Ascending aorta (tissue), 2 donors: Measurements from ENCODE around the gene PRKAG2. TPM values are rescaled to one million over a fixed set of nuclear protein-coding genes. Genes with fewer than 3 reads are reported as not detected.

Source experiments
- DNase-seq, 2 donors: peaks; one replicate each; pipeline ENCODE4 v3.0.0-alpha.2; 2019; ENCODE audit warnings: low spot score in 2 of 2
- H3K27ac ChIP-seq, 2 donors: fragments of 200-600 bp; sonication (generic); one replicate each; pipeline ENCODE4 v1.5.1; 2016 to 2017; ENCODE audit warnings: mild to moderate bottlenecking in 1 of 2
- H3K27me3 ChIP-seq: fragments of 200-600 bp; sonication (generic); one replicate; pipeline ENCODE4 v1.5.1; 2017
- H3K36me3 ChIP-seq, 2 donors: fragments of 200-600 bp; sonication (generic); one replicate each; pipeline ENCODE4 v1.5.1; 2016
- H3K4me1 ChIP-seq, 2 donors: fragments of 200-600 bp; sonication (generic); one replicate each; pipeline ENCODE4 v1.5.1; 2016 to 2017; ENCODE audit warnings: mild to moderate bottlenecking in 1 of 2
- H3K4me3 ChIP-seq, 2 donors: fragments of 200-600 bp; sonication (generic); one replicate each; pipeline ENCODE4 v1.5.1; 2016 to 2017; ENCODE audit warnings: mild to moderate bottlenecking in 1 of 2
- H3K9me3 ChIP-seq, 2 donors: fragments of 200-600 bp; sonication (generic); one replicate each; pipeline ENCODE4 v1.5.1; 2016
- intact Hi-C: fragments of 100-400 bp; cut with DNase I; formaldehyde crosslinking; loops from one replicate; pipeline ENCODE4 v1.15.1; 2023
- total RNA-seq: library from RNA; depleted of rRNA; stranded (reverse); fragments of >200 nt; gene quantifications from one replicate; pipeline ENCODE4 v1.1.0, GENCODE V29; 2016
- TF ChIP-seq, protein P1 (sequence below), 3 experiments: fragments of 200-600 bp in 2 of 3; fragments of 450-650 bp in 1 of 3; sonication (generic) in 2 of 3; IDR thresholded peaks; one replicate each; pipeline ENCODE4 v1.5.1; 2016 to 2019; ENCODE audit warnings: antibody characterized with exemption in 3 of 3, mild to moderate bottlenecking in 1 of 3, moderate library complexity in 1 of 3

Gene PRKAG2
- total RNA-seq, 1 donor from 2014 or later = 26.7 TPM

DNA sequence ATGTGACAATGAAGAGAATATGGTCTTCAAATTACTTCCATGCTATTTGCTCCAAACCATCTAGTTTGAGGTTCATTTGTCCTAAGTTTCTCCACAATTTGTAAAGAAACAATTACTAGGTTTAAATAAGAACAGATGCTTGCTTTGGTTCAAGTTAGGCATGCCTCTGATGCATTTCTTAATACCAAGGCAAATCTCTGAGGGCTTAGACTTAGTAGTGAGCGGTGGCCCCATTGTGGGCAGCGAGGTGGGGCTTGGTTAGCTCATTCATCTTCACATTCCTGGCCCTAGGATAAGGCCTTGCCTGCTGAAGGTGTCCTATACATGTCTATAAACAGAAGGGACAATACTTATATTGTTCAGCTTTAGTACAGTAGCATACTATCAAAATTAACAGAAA is 304.8 kb downstream of the PRKAG2 start:
- intact Hi-C loops = loop anchor here (5.0 kb wide), 2 partner anchors 60 to 135 kb away; no protein-coding TSS in a partner anchor
- H3K4me1 ChIP-seq = no peaks in the 10 kb centered on the region
- no peaks in the 10 kb centered on the region for H3K27me3 ChIP-seq
- peaks cover 18 to 23% of the 10 kb centered on the region in 2 donors for H3K36me3 ChIP-seq
- no peak overlapping the region for H3K27ac ChIP-seq
- no peaks in the 10 kb centered on the region for H3K9me3 ChIP-seq
- TF ChIP-seq, protein P1, sequence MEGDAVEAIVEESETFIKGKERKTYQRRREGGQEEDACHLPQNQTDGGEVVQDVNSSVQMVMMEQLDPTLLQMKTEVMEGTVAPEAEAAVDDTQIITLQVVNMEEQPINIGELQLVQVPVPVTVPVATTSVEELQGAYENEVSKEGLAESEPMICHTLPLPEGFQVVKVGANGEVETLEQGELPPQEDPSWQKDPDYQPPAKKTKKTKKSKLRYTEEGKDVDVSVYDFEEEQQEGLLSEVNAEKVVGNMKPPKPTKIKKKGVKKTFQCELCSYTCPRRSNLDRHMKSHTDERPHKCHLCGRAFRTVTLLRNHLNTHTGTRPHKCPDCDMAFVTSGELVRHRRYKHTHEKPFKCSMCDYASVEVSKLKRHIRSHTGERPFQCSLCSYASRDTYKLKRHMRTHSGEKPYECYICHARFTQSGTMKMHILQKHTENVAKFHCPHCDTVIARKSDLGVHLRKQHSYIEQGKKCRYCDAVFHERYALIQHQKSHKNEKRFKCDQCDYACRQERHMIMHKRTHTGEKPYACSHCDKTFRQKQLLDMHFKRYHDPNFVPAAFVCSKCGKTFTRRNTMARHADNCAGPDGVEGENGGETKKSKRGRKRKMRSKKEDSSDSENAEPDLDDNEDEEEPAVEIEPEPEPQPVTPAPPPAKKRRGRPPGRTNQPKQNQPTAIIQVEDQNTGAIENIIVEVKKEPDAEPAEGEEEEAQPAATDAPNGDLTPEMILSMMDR (IDR thresholded peaks at IDR 0.05) = no peak
- no peak overlapping the region for H3K4me3 ChIP-seq
- no peak for DNase-seq

DNA sequence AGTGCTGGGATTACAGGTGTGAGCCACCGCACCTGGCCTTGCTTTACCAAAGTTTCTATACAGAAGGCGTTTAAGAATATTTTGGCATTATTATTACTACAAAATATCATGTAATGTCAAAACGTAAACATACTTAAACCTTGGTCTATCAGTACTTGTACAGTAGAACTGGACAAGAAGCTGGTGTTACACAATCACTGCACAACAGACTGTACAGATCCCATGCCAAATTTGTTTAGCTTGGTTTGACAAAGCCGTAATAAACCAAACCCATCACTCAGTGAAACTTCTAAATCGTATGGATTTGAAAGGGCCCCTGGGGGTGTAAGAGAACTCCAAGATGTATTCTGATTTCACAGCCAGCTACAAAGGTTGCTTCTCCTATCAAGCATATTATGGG is 305.4 kb downstream of the PRKAG2 start:
- no peak for DNase-seq
- peaks cover 18 to 23% of the 10 kb centered on the region in 2 donors for H3K36me3 ChIP-seq
- no peaks in the 10 kb centered on the region for H3K27me3 ChIP-seq
- H3K4me3 ChIP-seq = no peak overlapping the region
- TF ChIP-seq, protein P1 (IDR thresholded peaks at IDR 0.05) = no peak
- no peaks in the 10 kb centered on the region for H3K4me1 ChIP-seq
- no peaks in the 10 kb centered on the region for H3K9me3 ChIP-seq
- intact Hi-C loops = loop anchor here (5.0 kb wide), 2 partner anchors 61 to 136 kb away; no protein-coding TSS in a partner anchor
- no peak overlapping the region for H3K27ac ChIP-seq

DNA sequence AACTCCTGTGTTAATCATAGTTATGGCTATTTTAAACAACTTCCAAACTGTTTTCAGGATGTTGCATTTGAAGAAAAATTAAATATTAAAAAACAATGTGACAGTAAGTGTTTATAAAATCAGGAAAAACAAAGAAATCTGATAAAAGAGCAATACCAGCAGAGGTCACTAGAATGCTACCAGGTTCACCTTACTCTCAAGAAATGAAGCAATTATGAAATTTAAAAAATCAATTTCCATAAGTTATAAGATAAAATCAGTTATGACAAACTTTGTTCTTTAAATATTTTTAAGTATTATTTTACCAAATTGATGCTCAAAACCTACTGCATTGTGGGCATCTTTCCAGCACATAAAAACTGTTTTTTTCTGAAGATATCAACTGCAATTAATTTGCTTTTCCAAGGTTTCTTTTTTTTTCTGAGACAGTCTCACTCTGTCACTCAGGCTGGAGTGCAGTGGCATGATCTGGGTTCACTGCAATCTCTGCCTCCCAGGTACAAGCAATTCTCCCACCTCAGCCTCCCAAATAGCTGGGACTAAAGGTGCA is 306.5 kb downstream of the PRKAG2 start:
- intact Hi-C loops = loop anchor here (1.0 to 5.0 kb wide), 3 partner anchors 62 to 189 kb away; no protein-coding TSS in a partner anchor
- Histone ChIP-seq H3K9me3 (no peaks in the 10 kb centered on the region), H3K27me3 (no peaks in the 10 kb centered on the region), H3K4me1 (no peaks in the 10 kb centered on the region), H3K36me3 (peaks cover 16 to 20% of the 10 kb centered on the region in 2 donors), H3K4me3 (no peak overlapping the region), H3K27ac (no peak overlapping the region)
- DNase-seq = no peak
- TF ChIP-seq, protein P1 (IDR thresholded peaks at IDR 0.05) = peak; percentile 29 to 47 (median 30)

DNA sequence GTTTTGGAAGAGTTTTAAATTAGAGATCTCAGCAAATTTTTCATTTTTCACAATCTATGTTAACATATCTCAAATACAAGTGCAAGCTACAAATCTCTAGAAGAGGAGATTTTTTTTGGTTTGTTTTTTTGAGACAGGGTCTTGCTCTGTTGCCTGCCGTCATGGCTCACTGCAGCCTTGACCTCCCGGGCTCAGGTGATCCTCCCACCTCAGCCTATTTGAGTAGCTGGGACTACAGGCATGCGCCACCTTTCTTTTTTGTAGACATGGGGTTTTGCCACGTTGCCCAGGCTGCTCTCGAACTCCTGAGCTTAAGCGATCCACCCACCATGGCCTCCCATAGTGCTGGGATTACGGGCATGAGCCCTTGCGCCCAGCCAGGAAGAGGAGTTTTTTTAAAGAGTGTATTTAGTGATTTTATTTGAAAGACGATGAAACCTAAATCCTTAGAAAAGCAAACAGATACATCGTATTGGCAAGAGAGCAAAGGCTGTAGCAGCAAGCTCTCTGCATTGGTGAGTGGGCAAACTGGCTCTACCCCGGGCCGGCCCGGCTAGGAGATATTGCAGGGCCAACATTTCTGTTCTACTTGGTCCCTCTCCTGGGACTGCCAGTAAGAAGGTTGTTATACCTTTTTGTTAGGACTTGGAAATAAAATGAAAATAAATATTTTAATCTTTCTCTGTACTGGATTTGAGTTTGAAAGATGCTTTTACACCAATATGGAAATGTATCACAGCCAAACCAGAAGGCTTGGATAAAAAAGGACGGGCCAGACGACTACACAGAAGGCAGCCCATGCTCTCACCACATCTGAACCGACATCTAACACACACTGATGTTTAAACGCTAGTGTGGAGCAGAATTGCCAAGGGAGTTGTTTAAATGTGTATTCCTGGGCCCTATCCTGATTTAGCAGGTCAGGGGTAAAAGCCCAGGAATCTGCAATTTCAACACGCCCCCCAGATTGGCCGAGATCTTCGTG is 307.7 kb downstream of the PRKAG2 start:
- H3K4me1 ChIP-seq = no peaks in the 10 kb centered on the region
- no peak for DNase-seq
- no peaks in the 10 kb centered on the region for H3K27me3 ChIP-seq
- H3K4me3 ChIP-seq = no peak overlapping the region
- H3K27ac ChIP-seq = no peak overlapping the region
- no peaks in the 10 kb centered on the region for H3K9me3 ChIP-seq
- TF ChIP-seq, protein P1 (IDR thresholded peaks at IDR 0.05) = no peak
- intact Hi-C loops = no loop called here
- H3K36me3 ChIP-seq = peaks cover 23 to 24% of the 10 kb centered on the region in 2 donors

DNA sequence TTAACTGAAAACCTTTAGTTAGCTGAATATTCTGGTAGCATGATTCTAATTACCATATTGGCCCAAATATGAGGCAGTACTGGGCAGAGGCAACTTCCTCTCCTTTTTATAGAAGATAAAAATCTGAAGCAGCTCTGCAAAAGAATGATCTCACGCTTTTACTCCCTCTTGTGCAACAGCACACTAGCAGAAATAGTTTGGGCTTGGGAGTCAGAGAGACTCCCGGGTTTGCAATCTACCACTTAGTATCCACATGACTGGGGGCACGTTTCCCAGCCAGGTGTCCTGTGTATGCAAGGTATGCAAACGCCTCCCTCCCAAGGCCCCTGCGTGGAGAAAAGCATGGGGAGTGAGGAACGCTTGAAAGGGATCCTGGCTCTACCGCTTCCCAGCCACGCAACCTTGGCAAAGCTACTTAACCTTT is 310.0 kb downstream of the PRKAG2 start:
- Histone ChIP-seq H3K4me3 (no peak overlapping the region), H3K4me1 (no peaks in the 10 kb centered on the region), H3K27ac (peak overlapping the region; percentile 31 to 45), H3K36me3 (peaks cover 34 to 36% of the 10 kb centered on the region in 2 donors), H3K9me3 (no peaks in the 10 kb centered on the region), H3K27me3 (no peaks in the 10 kb centered on the region)
- no peak for DNase-seq
- intact Hi-C loops = no loop called here
- TF ChIP-seq, protein P1 (IDR thresholded peaks at IDR 0.05) = no peak
